HUES64 (cell line): ENCODE data around the gene BTBD19.
"Not testable (repeated sequence)": the region's sequence is repeated elsewhere in the genome, so short reads cannot be mapped to it uniquely, and the experiment has no call there.

Experiments used
- H3K27ac ChIP-seq: 2 replicates; pipeline ENCODE4 v1.7.0; 2013; ENCODE audit warnings: low read depth, low read length, inconsistent platforms
- H3K27me3 ChIP-seq: 2 replicates; pipeline ENCODE4 v1.6.1; 2013; ENCODE audit warnings: mild to moderate bottlenecking, low read length; ENCODE audit not compliant: insufficient read depth
- H3K36me3 ChIP-seq: 2 replicates; pipeline ENCODE4 v1.6.1; 2013; ENCODE audit warnings: mild to moderate bottlenecking, low read length; ENCODE audit not compliant: insufficient read depth
- H3K4me1 ChIP-seq: 2 replicates; pipeline ENCODE4 v1.6.1; 2013; ENCODE audit warnings: mild to moderate bottlenecking, low read length, moderate library complexity; ENCODE audit not compliant: insufficient read depth
- H3K4me3 ChIP-seq: 2 replicates; pipeline ENCODE4 v1.5.1; 2013; ENCODE audit warnings: mild to moderate bottlenecking, low read length, moderate library complexity
- H3K9ac ChIP-seq: 2 replicates; pipeline ENCODE4 v1.6.1; 2013; ENCODE audit warnings: mild to moderate bottlenecking, low read depth, low read length
- H3K9me3 ChIP-seq: 2 replicates; pipeline ENCODE4 v1.6.1; 2013; ENCODE audit warnings: low read depth, low read length; ENCODE audit not compliant: insufficient read depth
- WGBS: fragments of 150-250, 120-280 bp; methylation state at CpG from one replicate; pipeline ENCODE4 v1.1.7; 2013; ENCODE audit warnings: missing lambda C conversion rate; 5-methylcytosine and 5-hydroxymethylcytosine counted together

Gene BTBD19

DNA sequence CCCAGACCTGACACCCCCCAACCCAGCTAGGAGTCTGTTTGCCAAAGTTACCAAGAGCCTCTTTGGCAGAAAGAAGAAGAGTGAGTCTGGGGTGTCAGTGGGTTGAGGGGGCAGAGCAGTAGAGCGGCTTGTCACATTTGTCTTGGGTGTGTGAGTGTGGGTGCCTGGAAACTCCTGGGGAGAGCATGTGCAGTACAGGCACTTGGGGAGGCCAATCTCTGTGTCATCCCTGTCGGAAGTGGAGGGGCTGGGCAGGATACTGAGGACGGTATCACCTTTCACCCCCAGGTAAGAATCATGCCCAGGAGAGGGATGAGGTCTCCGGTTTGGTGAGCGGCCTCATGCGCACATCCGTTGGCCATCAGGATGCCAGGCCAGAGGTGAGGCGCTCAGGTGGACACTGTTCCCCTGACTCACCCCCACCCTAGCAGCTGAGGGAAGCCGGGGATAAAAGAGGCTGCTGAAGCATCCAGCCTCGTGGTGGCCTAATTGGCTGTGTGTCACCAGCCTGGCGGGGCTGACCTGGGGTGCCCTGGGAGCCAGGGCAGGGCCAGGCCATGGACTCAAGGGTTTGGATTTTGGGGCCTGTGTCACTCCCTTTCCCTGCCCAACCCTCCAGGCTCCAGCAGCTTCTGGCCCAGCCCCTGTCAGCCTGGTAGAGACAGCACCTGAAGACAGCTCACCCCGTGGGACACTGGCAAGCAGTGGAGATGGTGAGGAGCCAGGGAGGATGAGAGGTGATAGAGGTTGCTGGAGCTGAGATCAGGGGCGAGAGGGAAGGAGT, 4.8 kb upstream of the BTBD19 start:
- H3K36me3 ChIP-seq, result peaks cover 29% of the 10 kb centered on the region
- H3K27me3 ChIP-seq, result 0 out of 2 replicates have a peak, but pooled peaks cover 5% of the 10 kb centered on the region
- H3K9me3 ChIP-seq, result no peaks in the 10 kb centered on the region
- WGBS, result 93% methylated on average over 13 of the region's 13 CpGs
- no peak overlapping the region for H3K4me3 ChIP-seq
- peaks cover 18% of the 10 kb centered on the region for H3K4me1 ChIP-seq
- H3K27ac ChIP-seq, result no peak overlapping the region
- no peak overlapping the region for H3K9ac ChIP-seq

DNA sequence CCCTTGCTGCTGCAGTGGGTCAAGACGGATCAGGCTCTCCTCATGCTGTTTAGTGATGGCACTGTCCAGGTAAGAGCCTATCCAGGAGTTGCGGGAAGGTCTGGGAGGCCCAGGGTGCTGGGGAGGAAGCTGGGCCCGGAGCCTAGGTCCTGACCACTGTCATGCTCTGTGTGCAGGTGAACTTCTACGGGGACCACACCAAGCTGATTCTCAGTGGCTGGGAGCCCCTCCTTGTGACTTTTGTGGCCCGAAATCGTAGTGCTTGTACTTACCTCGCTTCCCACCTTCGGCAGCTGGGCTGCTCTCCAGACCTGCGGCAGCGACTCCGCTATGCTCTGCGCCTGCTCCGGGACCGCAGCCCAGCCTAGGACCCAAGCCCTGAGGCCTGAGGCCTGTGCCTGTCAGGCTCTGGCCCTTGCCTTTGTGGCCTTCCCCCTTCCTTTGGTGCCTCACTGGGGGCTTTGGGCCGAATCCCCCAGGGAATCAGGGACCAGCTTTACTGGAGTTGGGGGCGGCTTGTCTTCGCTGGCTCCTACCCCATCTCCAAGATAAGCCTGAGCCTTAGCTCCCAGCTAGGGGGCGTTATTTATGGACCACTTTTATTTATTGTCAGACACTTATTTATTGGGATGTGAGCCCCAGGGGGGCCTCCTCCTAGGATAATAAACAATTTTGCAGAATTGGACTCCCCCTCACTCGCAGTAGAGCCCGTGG, 2.9 kb upstream of the BTBD19 start:
- peaks cover 30% of the 10 kb centered on the region for H3K4me1 ChIP-seq
- H3K4me3 ChIP-seq, result no peak overlapping the region
- H3K9me3 ChIP-seq, result no peaks in the 10 kb centered on the region
- 0 out of 2 replicates have a peak, but pooled peaks cover 5% of the 10 kb centered on the region for H3K27me3 ChIP-seq
- H3K27ac ChIP-seq, result peak overlapping the region; percentile 29; the same call in 1 of the 2 replicates
- 95% methylated on average over 20 of the region's 20 CpGs for WGBS
- H3K9ac ChIP-seq, result no peak overlapping the region
- H3K36me3 ChIP-seq, result peaks cover 29% of the 10 kb centered on the region

DNA sequence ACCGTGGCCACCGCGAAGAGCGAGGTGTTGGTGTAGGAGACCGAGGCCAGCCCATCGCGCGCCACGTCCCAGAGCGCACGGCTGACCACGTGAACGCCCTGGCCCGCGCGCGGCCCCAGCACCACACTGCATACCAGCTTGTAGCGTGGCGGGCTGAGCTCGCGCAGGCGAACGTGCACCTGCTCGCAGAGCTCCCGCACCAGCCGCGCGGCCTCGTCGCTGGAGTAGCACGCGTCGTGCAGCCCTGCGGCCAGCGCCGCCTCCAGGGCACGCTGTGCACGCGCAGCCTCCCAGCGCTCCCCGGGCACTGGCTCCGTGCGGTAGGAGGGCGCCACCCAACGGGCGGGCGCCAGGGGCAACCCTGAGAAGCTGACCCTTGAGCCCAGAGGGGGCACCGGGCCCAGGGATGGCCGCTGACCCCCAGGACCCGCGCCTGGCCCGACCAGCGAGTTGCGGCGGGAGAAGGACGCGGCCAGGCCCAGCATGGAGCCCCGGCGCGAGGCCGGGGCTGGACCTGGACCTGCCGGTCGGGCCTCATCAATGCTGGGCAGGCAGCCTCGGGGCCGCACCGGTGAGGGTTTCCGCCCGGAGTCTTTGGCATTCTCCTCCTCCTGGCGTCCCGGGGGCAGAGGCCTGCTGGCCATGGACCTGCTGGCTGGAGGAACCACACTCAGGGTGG, 2.2 kb upstream of the BTBD19 start:
- peak overlapping the region; percentile 85 for H3K9ac ChIP-seq

DNA sequence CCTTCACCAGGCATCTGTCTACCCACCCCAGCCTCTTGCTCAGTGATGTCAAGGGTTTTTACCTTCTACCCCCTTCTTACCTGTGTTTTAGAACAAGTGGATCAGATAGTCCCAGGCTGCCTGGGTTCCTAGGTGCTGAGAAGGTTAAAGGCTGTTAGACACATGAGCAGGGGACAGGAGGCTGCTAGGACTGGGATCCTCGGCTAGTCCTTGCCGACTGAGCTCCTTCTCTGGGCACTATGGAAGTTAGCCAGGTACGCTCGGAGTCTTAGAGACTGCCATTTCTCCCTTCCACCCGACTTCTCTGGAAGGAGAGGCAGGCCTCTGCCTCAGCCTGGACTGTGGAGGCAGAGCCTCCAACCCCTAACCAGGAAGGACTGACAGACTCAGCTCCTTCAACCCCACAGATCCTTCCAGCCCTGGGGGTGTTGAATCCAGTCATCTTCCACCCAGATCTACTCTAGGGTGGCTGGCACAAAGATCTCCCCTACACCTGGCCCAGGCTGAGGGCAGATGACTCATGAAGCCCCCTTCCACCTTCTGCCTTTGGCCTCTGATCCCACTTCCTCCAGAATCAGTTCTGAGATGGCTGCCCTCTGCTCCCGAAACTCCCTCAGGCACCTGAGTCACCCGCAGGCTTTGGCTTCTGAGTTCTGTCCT, 1.5 kb upstream of the BTBD19 start, which contains the start of gene DYNLT4:
DYNLT4 (minus strand) TSS at position 648 of the 660 bp plus-strand sequence. CDS start 683 bp downstream, outside the sequence.
- 79% methylated on average over 7 of the region's 7 CpGs for WGBS
- Histone ChIP-seq H3K4me3 (peak within 1 kb of the TSS; percentile 6; the same call in 1 of the 2 replicates), H3K27ac (peak within 1 kb of the TSS; percentile 99), H3K36me3 (peaks cover 29% of the 10 kb centered on the region), H3K27me3 (no peaks in the 10 kb centered on the region), H3K9ac (peak within 1 kb of the TSS; percentile 85), H3K4me1 (peaks cover 30% of the 10 kb centered on the region), H3K9me3 (no peaks in the 10 kb centered on the region)

More for the DNA sequence above, 2.2 kb upstream of the BTBD19 start:
- H3K4me1 ChIP-seq, result peaks cover 30% of the 10 kb centered on the region
- H3K4me3 ChIP-seq, result no peak overlapping the region
- WGBS, result 97% methylated on average over 70 of the region's 70 CpGs
- no peaks in the 10 kb centered on the region for H3K9me3 ChIP-seq
- peaks cover 29% of the 10 kb centered on the region for H3K36me3 ChIP-seq
- peak overlapping the region; percentile 99 for H3K27ac ChIP-seq
- no peaks in the 10 kb centered on the region for H3K27me3 ChIP-seq

DNA sequence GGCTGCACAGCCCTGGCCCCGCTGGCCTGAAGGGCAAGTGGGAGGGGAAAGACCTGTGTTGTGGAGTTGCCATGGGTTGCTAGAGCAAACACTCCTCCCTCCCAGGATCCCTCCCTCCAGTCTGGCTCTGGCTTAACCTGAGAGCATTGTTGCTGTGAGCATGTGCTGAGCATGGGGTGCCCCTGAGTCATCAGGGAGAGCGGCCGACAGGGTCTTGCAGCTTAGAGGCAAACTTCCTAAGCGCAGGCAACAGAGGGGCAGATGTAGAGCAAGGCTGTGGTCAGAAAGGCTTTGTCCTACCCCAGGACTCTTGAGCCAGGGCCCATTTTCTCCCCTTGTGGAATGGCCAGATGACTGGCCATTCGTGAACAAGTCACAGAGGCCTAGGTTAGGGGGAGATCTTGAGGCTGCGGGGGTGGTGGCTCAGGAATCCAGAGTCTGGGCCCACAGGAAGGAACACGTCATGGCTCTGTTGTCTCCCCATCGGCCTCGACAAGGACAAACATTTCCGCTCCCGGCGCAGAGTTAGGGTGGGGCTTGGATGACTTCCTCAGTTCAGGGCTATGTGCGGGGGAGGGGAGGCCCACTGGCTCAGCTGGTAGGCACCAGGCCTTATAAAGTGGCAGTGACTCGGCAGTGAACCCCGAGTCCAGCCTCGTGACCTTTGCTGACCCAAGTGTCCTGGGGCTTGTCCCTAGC, 810 bp upstream of the BTBD19 start:
- H3K4me1 ChIP-seq, result peaks cover 30% of the 10 kb centered on the region
- H3K9me3 ChIP-seq, result no peaks in the 10 kb centered on the region
- no peaks in the 10 kb centered on the region for H3K27me3 ChIP-seq
- H3K9ac ChIP-seq, result peak overlapping the region; percentile 85
- H3K36me3 ChIP-seq, result peaks cover 29% of the 10 kb centered on the region
- 37% methylated on average over 16 of the region's 16 CpGs for WGBS
- peak overlapping the region; percentile 6; the same call in 1 of the 2 replicates for H3K4me3 ChIP-seq
- H3K27ac ChIP-seq, result peak overlapping the region; percentile 99

DNA sequence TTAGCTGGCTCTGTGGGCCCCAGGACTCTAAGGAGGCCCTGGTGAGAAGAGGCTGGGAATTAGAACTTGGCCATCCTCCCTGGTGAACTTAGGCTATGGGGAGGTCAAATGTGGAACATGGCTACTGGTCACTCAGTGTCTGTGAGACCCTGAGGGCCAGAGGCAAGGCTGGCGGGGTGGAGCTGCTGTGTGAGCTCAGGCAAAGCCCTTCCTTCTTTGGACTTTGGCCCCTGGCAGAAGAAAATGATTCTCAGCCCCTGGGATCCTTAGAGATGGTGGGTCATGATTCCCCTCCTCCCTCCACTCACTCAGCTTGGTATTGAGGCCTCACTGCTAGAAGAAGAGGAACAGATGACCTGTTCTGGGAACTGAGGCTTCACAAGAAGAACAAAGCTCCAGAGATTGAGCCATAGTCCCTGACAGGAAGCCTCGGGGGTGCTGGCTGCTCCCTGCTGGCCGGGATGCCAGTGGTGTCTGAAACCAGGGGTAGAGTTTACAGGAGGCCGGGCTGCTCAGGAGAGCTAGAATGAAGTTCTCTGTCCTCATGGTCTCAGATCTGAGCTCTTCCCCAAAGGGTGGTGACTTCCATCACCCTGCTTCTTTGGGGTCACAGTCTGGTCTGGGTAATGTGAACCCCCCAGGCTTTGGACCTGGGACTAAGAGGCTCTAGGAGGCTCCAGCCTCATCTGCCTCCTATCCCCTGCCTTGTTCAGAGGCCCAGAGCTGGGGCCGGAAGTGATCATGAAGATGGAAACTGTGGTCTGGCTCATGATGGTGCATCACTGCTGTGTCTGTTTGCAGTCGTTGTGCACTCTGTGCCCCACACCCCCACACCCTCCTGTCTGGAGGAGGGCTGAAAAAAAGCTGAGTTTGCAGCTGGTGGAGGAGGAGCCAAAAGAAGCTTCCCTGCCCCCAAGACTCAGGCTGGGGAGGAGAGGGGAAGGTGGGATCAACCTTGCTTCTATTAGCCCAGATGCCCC, 905 bp downstream of the BTBD19 start:
- peaks cover 30% of the 10 kb centered on the region for H3K4me1 ChIP-seq
- H3K9ac ChIP-seq, result peak overlapping the region; percentile 85; the same call in 1 of the 2 replicates
- H3K27ac ChIP-seq, result peak overlapping the region; percentile 99
- no peaks in the 10 kb centered on the region for H3K27me3 ChIP-seq
- peak overlapping the region; percentile 37; the same call in 1 of the 2 replicates for H3K4me3 ChIP-seq
- peaks cover 13% of the 10 kb centered on the region for H3K36me3 ChIP-seq
- no peaks in the 10 kb centered on the region for H3K9me3 ChIP-seq
- 75% methylated on average over 5 of the region's 6 CpGs for WGBS

DNA sequence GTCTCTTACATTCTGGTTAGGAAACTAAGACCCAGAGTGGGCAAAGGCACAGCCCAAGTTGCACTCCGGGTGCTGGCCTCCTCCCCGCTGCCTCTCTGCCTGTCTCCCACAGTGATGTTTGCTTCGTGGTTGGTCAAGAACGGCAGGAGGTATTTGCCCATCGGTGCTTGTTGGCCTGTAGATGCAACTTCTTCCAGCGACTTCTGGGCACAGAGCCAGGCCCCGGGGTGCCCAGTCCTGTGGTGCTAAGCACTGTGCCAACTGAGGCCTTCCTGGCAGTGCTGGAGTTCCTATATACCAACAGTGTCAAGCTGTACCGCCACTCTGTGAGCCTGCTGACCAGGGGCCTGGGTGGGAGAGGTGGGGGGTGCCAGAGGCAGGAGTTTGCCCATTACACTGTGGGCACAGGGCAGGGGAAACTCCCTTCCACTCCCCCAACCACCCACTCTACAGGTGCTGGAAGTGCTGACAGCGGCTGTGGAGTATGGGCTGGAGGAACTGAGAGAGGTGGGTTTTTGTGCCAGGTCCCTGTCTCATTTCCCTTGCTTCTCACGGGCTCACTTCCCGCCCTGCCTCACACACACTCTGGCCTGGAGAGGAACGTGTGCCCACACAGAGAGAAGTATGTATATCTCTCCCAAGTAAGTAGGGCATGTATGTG, 1.9 kb downstream of the BTBD19 start:
- Histone ChIP-seq H3K27me3 (no peaks in the 10 kb centered on the region), H3K9ac (no peak overlapping the region), H3K9me3 (no peaks in the 10 kb centered on the region), H3K4me3 (no peak overlapping the region), H3K36me3 (peaks cover 5% of the 10 kb centered on the region), H3K27ac (no peak overlapping the region), H3K4me1 (peaks cover 30% of the 10 kb centered on the region)
- 91% methylated on average over 12 of the region's 12 CpGs for WGBS

DNA sequence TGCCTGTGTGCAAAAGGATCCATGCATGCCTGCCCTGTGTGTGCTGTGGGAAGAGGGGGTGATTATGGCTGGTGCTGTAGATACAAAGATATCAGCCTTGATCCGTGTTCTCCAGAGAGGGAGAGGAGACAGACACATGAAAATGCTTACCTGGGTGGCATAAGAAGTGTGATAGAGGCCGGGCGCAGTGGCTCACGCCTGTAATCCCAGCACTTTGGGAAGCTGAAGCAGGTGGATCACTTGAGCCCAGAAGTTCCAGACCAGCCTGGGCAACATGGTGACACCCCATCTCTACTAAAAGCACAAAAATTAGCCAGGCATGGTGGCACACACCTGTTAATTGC, 2.4 kb downstream of the BTBD19 start:
- H3K27ac ChIP-seq, H3K9me3 ChIP-seq, H3K9ac ChIP-seq, H3K27me3 ChIP-seq, H3K4me3 ChIP-seq, H3K36me3 ChIP-seq: not testable (repeated sequence)
- 93% methylated on average over 4 of the region's 4 CpGs for WGBS
- peaks cover 30% of the 10 kb centered on the region for H3K4me1 ChIP-seq

DNA sequence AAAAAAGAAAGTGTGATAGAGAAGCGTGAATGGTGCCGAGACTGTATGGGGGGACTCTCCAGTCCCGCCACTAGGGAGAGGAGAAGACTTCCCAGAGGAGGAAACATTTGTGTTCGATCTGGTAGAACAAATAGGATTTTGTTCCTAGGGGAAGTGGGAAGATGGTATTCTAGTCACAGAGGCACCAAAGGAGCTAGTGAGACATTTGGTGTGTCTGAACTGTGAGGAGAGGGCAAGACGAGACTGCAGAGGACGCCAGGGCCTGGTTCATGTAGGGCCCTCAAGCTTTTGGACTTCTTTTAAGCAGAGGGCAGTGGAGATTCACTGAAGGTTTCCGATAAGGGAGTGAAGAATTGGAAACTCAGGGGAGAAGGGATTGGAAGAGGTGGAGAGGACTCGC, 2.9 kb downstream of the BTBD19 start:
- Histone ChIP-seq H3K9me3 (no peaks in the 10 kb centered on the region), H3K36me3 (no peaks in the 10 kb centered on the region), H3K9ac (no peak overlapping the region), H3K27me3 (no peaks in the 10 kb centered on the region), H3K4me3 (no peak overlapping the region), H3K27ac (no peak overlapping the region), H3K4me1 (peaks cover 30% of the 10 kb centered on the region)
- WGBS, result 81% methylated on average over 8 of the region's 8 CpGs
